ENCODE measurements around the gene TPBG.
"Not testable (repeated sequence)": the region's sequence is repeated elsewhere in the genome, so short reads cannot be mapped to it uniquely, and the experiment has no call there.

TPBG gene

DNA sequence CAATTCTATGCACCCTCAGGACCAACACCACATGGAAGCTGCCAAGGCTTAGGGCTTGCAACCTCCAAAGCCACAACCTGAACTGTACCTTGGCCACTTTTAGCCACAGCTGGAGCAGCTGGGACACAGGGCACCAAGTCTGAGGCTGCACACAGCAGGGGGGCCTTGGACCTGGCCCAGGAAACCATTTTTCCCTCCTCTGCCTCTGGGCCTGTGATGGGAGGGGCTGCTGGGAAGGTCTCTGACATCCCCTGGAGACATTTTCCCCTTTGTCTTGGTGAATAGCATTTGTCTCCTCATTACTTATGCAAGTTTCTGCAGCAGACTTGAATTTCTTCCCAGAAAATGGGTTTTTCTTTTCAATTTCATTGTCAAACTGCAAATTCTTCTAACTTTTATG is 13.0 kb downstream of the TPBG start:
- no peak for DNase-seq (ENCODE audit: low spot score)

DNA sequence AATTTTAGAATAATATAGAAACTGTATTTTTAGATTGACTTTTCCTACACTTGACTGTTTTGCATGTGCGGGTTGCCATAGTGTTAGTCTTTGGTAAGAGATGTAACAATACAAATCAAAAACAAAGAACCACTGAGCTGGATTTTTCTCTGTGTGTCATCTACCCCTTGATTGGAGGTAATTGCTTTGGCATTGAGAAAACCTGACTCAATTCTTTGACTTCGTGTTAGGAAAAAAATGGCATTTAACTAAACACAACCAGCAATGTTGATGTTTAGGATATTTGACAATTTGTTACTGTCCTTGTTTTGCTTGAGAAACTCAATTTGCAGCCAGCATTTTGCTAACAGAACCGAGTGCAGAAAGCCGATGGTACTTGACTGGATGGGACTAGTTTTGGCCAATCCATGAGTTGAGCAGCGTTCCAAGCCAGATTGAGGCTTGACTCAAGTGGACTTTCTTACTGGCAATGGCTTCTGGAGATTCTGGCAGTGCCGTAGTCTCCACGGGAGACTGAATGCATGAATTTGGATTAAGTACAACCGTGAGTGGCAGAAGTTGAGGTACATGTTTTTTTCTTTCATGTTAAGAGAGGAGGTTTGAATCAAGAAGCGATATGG is 17.1 kb downstream of the TPBG start:
- no peak for DNase-seq (ENCODE audit: low spot score)

DNA sequence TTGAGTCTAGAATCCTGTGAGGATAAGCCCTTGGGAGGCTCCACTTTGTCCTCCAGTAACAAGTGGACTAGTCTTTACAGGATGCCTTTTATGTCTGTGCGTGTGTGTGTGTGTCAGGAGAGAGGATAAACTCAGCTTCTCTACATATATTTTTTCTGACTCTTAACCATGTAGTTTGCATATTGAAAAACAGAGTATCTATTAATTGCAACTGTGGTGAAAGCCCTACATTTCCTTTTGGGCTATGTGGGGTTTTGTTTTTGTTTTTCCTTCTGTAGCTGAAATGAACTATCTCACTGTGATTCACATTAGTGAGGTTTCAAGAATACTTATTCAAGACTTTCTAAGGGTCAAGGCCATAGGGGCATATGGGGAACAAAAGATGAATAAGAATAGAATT is 17.7 kb downstream of the TPBG start:
- DNase-seq (ENCODE audit: low spot score) = no peak

DNA sequence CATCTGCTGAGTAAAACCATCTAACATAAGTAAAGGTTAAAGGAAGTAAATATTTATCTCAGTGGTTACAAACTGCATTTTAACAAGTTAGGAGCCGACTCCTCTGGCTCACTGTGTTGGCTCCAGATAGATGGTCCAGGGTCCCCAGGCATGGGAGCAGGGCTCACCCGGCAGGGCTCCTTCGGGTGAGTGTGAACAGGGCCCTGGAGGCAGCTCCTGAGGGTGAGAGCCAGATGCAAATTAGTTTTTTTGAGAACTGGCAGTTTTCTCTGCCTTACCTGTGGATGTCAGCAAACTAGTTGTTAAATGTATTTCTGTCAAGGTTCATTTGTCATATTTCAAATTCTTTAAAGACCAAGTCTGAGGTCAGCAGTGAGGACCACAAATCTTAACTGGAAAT is 21.5 kb downstream of the TPBG start:
- no peak for DNase-seq (ENCODE audit: low spot score)

DNA sequence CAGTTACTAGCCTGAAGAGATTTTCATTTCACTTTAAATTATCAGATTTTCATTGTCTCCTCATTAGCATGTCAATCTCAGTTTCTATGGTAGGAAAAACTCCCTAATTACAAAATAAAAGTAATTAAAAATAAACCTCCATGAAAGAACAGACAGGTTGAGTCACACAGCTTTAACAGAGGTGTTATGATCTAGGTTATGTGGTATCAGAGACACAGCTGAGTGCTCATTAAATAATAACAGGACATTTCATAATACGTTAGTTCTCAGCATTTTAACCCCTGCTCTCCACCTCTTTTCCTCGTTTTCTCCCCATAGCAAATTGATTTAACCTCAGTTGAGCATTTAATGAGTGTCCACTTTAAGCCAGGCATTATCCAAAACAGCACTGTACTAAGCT is 21.9 kb downstream of the TPBG start:
- no peak for DNase-seq (ENCODE audit: low spot score)

DNA sequence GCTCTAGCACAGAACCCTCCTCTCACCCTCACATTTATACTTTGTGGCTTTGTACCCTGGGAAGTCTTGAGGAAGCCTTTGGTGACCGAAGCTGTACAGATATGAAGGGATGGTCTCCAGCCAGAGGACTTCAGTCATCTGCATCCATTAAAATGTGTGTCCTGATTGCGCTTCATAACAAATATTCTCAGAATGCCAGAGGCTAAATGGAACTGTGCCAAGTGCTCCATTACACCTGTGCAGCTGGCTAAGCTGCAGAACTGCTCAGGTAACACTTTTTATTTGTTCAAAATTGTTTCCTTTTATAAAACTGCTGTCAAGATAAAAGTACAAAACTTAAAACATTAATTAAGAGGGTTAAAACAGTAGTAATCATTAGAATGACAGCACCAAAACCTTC is 22.3 kb downstream of the TPBG start:
- no peak for DNase-seq (ENCODE audit: low spot score)

DNA sequence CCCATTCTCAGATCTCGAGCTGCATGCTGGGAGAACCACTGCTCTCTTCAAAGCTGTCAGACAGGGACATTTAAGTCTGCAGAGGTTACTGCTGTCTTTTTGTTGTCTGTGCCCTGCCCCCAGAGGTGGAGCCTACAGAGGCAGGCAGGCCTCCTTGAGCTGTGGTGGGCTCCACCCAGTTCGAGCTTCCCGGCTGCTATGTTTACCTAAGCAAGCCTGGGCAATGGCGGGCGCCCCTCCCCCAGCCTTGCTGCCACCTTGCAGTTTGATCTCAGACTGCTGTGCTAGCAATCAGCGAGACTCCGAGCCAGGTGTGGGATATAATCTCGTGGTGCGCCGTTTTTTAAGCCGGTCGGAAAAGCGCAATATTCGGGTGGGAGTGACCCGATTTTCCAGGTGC is 31.2 kb downstream of the TPBG start:
- not testable (repeated sequence) for DNase-seq (ENCODE audit: low spot score)

DNA sequence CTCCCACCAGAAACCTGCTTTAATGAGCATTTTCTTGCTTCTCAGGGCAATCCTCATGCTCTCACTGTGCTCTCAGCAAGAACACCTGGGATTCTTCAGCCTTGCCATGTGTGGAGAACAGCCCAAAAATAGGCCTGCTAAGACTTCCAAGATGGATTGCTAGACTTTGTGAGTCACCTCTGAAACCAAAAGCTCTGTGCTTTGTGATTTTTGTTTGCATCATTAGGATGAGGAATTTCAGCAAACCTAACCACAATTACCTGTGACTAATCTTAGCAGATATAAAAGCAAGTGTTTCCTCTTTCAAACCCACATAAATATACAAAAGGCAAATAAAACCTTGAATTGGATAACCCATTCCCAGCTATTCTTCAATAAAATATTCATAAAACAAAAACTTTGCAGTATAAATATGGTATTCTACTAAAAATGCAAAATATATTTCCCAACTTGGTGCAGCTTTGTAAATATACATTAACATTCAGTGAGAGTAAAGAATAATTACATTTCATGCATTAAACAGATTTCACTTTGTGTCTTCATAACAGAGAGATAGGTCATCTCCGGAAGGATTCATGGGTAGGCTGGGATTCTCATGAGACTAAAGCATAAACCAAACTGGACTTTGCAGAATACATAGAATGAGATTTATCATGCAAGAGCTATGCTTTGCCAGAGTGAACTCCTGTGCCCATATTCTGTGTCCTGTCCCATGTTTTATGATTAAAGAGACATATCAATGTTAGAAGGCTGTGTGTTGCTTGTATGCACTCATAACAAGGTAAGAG is 33.5 kb downstream of the TPBG start:
- DNase-seq (ENCODE audit: low spot score) = peak; percentile 38

DNA sequence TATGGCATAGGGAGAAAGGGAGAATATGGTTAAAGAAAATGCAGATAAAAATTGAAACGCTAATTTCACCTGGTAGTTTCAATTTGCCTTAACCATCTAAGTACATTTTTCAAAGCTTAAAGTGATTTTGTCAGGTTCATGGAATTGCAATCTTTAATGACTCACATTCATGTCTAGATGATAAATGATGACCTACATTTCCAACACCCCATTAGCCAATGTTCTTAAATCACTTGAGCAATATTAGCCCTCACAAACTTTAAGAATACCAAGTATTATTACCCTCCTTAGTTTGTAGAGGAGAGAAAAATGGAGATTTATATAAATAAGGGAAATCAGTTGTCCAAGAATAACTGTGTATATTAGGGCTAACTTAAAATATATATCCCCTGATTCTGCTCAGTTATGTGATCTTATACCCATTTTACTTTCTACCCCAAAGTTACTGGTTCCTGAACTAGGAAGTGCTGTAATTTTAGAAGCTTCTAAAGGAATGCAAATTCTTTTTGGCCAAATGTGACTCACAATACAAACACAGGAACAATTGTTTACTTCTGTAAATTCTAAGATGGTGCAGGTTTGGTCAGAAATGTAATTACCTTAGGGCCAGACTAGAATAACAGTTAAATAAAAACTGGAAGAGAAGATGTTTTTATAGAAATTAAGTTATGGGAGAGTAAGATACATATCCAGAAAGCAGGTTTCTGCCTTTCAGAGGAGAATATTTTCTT is 34.5 kb downstream of the TPBG start:
- no peak for DNase-seq (ENCODE audit: low spot score)

DNA sequence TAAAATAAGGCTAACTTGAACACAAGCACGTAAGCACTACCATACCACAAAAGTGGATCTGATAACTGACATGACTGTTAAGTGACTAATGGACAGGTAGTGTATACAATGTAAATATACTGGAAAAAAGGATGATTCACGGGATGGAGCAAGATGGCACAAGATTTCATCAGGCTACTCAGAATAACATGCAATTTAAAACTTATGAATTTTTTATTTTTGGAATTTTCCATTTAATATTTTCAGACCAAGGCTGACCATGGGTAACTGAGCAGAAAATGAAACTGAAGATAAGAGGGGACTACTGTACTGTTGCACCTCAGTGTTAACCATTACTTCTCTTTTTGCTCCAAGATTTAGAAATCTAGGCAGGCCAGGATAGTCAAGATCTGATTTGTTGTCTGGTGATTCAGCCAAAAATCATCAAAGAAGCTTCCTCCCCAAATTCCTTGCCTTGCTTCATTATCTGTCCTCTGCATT is 45.4 kb downstream of the TPBG start:
- no peak for DNase-seq (ENCODE audit: low spot score)

DNA sequence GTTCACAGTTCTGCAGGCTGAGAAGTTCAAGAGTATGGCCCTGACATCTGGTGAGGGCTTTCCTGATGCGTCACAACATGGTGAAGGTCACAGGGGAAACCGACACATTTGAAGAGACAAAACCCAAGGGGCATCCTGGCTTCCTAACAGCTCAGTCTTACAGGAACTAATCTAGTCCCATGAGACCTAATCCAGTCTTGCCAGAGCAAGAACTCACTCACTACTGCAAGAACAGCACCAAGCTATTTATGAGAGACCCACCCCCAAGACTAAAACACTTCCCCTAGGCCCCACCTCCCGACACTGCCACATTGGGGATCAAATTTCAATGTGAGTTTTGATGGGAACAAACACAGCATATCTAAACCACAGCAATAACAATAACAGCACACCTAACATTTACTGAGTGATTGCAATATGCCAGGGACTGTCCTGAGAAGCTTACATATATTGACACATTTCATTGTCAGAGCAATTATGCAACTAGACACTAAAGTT is 46.6 kb downstream of the TPBG start:
- DNase-seq (ENCODE audit: low spot score) = no peak

DNA sequence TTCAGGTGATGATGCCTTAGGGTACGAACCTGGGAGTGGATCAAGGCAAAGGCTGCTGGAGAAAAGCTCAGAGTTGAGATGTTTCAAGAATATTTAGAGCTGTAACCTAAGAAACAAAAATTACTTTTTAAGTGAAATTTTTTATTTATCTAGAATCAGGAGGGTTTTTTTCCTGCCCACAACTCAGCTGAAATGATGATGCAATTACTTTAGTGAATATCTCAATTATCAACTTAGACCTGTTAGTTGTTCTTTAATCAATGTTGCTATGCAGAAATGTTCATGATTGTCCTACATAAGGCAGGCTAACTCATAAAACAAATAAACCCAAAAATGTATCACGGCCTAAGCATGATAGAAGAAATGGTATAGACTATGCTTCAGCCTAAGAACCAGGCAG is 50.3 kb downstream of the TPBG start:
- no peak for DNase-seq (ENCODE audit: low spot score)

DNA sequence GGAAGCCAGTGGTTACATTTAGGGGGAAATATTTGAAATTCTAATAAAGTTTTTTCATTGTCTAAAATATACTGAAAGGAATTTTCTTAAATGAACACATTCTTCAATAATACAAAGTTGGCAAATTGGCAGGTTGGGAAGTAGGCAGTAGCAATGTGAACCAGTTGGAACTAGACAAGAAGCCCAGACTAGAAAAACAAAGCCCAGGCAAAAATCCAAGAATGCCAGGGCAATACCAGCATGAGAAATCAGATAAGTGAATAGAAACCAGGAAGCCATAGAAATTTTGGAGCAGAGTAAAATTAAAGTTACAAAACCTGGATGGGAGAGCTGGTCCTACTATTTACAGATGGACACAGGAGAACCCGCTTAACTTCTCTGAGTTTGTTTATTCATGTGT is 52.2 kb downstream of the TPBG start:
- no peak for DNase-seq (ENCODE audit: low spot score)

DNA sequence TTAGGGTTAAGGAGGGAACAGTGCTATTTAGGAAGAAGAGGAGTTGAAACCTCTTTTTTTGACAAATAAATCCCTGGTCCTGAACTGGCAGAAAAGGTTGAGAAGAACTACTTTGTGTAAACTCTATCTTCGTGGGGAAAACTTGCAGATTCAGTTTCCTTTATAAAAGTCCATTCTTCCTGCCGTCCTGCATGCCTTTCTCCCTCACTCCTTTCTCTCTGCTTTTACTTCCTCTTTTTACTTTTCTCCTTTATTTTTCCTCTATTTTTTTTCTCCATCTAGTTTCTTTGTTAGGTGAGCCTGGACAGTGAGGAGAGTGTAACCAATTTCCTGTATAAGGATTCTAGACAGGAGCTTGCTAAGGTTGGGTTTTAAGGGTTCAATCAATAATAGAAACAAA is 52.7 kb downstream of the TPBG start:
- DNase-seq (ENCODE audit: low spot score) = no peak
